Endometrium (tissue), 2 donors: ENCODE measurements around the gene EPS8L1.
A peak's percentile ranks its signal among the peaks of the same experiment; 100 is the strongest.

ENCODE experiments used
- FAIRE-seq: peaks from 2 replicates; lab custom pipeline; 2012; peaks lifted over from hg19 to GRCh38; lab: Jason Lieb, UNC
- donor health status: control.
- donor health status: control.

EPS8L1 gene

GRCh38 chr19:55115446-55116065 is 39.9 kb downstream of the EPS8L1 start:
- no peak for FAIRE-seq

GRCh38 chr19:55116232-55116858 is 40.7 kb downstream of the EPS8L1 start:
- no peak for FAIRE-seq

- FAIRE-seq: no peak
Measured at GRCh38 chr19:55116859-55117662, 41.4 kb downstream of the EPS8L1 start, which contains the start of gene PPP1R12C. Gene PPP1R12C, minus strand, starts transcription at chr19:55117637. Its CDS starts 94 bp downstream, at chr19:55117543.

- FAIRE-seq: peak; percentile 93
Measured at GRCh38 chr19:55117663-55118391, 42.2 kb downstream of the EPS8L1 start.

GRCh38 chr19:55118401-55118991 is 42.8 kb downstream of the EPS8L1 start:
- FAIRE-seq: no peak

GRCh38 chr19:55119053-55119452 is 43.4 kb downstream of the EPS8L1 start:
- FAIRE-seq: no peak

GRCh38 chr19:55131421-55131820 is 55.8 kb downstream of the EPS8L1 start:
- no peak for FAIRE-seq

- no peak for FAIRE-seq
Measured at GRCh38 chr19:55132453-55133129, 56.9 kb downstream of the EPS8L1 start.

GRCh38 chr19:55133639-55134444 is 58.2 kb downstream of the EPS8L1 start:
- no peak for FAIRE-seq

GRCh38 chr19:55134736-55135135 is 59.1 kb downstream of the EPS8L1 start:
- no peak for FAIRE-seq

- FAIRE-seq: no peak
Measured at GRCh38 chr19:55136399-55137102, 60.9 kb downstream of the EPS8L1 start.
